Glutamatergic neuron (in vitro differentiated cells): ENCODE measurements around the gene BAHCC1. TPM values are rescaled to one million over a fixed set of nuclear protein-coding genes. Genes with fewer than 3 reads are reported as not detected.

Experiments
- DNase-seq: peaks from one replicate; pipeline ENCODE4 v3.0.0; 2022
- H3K27ac Mint-ChIP-seq: one replicate; pipeline ENCODE4 v1.8.0; 2020; ENCODE audit warnings: mild to moderate bottlenecking, mixed read lengths, inconsistent platforms; ENCODE audit not compliant: unreplicated experiment
- H3K27me3 Mint-ChIP-seq: one replicate; pipeline ENCODE4 v1.8.0; 2020; ENCODE audit warnings: mild to moderate bottlenecking, moderate library complexity, mixed read lengths, inconsistent platforms; ENCODE audit not compliant: unreplicated experiment
- H3K36me3 Mint-ChIP-seq: one replicate; pipeline ENCODE4 v1.8.0; 2020; ENCODE audit warnings: mild to moderate bottlenecking, mixed read lengths, inconsistent platforms; ENCODE audit not compliant: unreplicated experiment
- H3K4me1 Mint-ChIP-seq: one replicate; pipeline ENCODE4 v1.8.0; 2020; ENCODE audit warnings: mild to moderate bottlenecking, low read depth, mixed read lengths, inconsistent platforms; ENCODE audit not compliant: unreplicated experiment
- H3K4me3 Mint-ChIP-seq: one replicate; pipeline ENCODE4 v1.8.0; 2020; ENCODE audit warnings: mild to moderate bottlenecking, mixed read lengths, inconsistent platforms; ENCODE audit not compliant: unreplicated experiment
- H3K9me3 Mint-ChIP-seq: one replicate; pipeline ENCODE4 v1.8.0; 2020; ENCODE audit warnings: mild to moderate bottlenecking, moderate library complexity, mixed read lengths, inconsistent platforms; ENCODE audit not compliant: unreplicated experiment
- CTCF ChIP-seq: fragments of 200-600 bp; sonication (generic); IDR thresholded peaks from one replicate; pipeline ENCODE4 v1.5.0; 2021; ENCODE audit not compliant: partially characterized antibody, unreplicated experiment
- total RNA-seq: library from RNA; stranded (reverse); fragmentation: NEBNext Ultra II Directional; extraction: Animal tissue kit (Norgen Biotek cat#: 25700); gene quantifications from one replicate; pipeline ENCODE4 v1.2.1, GENCODE V29; 2021; ENCODE audit not compliant: unreplicated experiment

BAHCC1 gene
- total RNA-seq, 1 donor from 2014 or later, result 111 TPM

- TF ChIP-seq CTCF, result peak; percentile 85
- Mint-ChIP-seq H3K27me3 (peaks cover 7% of the 10 kb centered on the region), H3K4me1 (peaks cover 3% of the 10 kb centered on the region), H3K36me3 (no peaks in the 10 kb centered on the region), H3K9me3 (peaks cover 6% of the 10 kb centered on the region), H3K4me3 (no peak overlapping the region), H3K27ac (no peak overlapping the region)
- peak; percentile 87 for DNase-seq
Observed at GRCh38 chr17:81440511-81441244, 45.4 kb downstream of the BAHCC1 start.

GRCh38 chr17:81442791-81443190, 47.5 kb downstream of the BAHCC1 start:
- no peak for TF ChIP-seq CTCF
- DNase-seq, result no peak
- H3K36me3 Mint-ChIP-seq, result no peaks in the 10 kb centered on the region
- no peak overlapping the region for H3K4me3 Mint-ChIP-seq
- H3K9me3 Mint-ChIP-seq, result peaks cover 10% of the 10 kb centered on the region
- H3K27ac Mint-ChIP-seq, result no peak overlapping the region
- H3K4me1 Mint-ChIP-seq, result peaks cover 3% of the 10 kb centered on the region
- H3K27me3 Mint-ChIP-seq, result peaks cover 14% of the 10 kb centered on the region

GRCh38 chr17:81443269-81443668, 48.0 kb downstream of the BAHCC1 start:
- Mint-ChIP-seq H3K27me3 (peaks cover 12% of the 10 kb centered on the region), H3K27ac (no peak overlapping the region), H3K4me1 (peaks cover 3% of the 10 kb centered on the region), H3K4me3 (no peak overlapping the region), H3K9me3 (peaks cover 10% of the 10 kb centered on the region), H3K36me3 (no peaks in the 10 kb centered on the region)
- DNase-seq, result no peak
- no peak for TF ChIP-seq CTCF

- H3K9me3 Mint-ChIP-seq, result peaks cover 12% of the 10 kb centered on the region
- no peak for TF ChIP-seq CTCF
- peaks cover 12% of the 10 kb centered on the region for H3K27me3 Mint-ChIP-seq
- H3K4me1 Mint-ChIP-seq, result peaks cover 3% of the 10 kb centered on the region
- H3K27ac Mint-ChIP-seq, result no peak overlapping the region
- no peak overlapping the region for H3K4me3 Mint-ChIP-seq
- no peak for DNase-seq
- no peaks in the 10 kb centered on the region for H3K36me3 Mint-ChIP-seq
Observed at GRCh38 chr17:81444610-81445339, 49.5 kb downstream of the BAHCC1 start.
